ENCODE data around the gene TNRC18. TPM values are rescaled to one million over a fixed set of nuclear protein-coding genes. Genes with fewer than 3 reads are reported as not detected.

TNRC18 gene
- total RNA-seq, 1 experiment from 2014 or later: 10.2 TPM

Other genes with a start within 250 kb of the TNRC18 start
- 51.6 and 75.7 TPM in 2 replicates for gene WIPI2, start 233.6 kb downstream of the TNRC18 start, total RNA-seq (2014; rRNA removed; shearing (Covaris generic); ENCODE audit: low replicate concordance)
- not detected in 2 replicates for gene SLC29A4, start 140.9 kb downstream of the TNRC18 start, total RNA-seq (2014; rRNA removed; shearing (Covaris generic); ENCODE audit: low replicate concordance)
- gene FBXL18, start 90.0 kb upstream of the TNRC18 start, total RNA-seq (2014; rRNA removed; shearing (Covaris generic); ENCODE audit: low replicate concordance): 3.9 and 8.6 TPM in 2 replicates
- 1,989 and 2,237 TPM in 2 replicates for gene ACTB, start 106.8 kb upstream of the TNRC18 start, total RNA-seq (2014; rRNA removed; shearing (Covaris generic); ENCODE audit: low replicate concordance)
- gene FSCN1, start 169.0 kb upstream of the TNRC18 start, total RNA-seq (2014; rRNA removed; shearing (Covaris generic); ENCODE audit: low replicate concordance): 5.4 and 10.6 TPM in 2 replicates